CD14-positive monocyte (primary cell): ENCODE results near the gene AMBRA1. TPM values are rescaled to one million over a fixed set of nuclear protein-coding genes. Genes with fewer than 3 reads are reported as not detected.

Source experiments
- DNase-seq, 3 donors: peaks; one replicate each; pipeline ENCODE4 v3.0.0-alpha.2; 2011 to 2022
- H2AFZ ChIP-seq: 2 replicates; pipeline ENCODE4 v1.6.0; 2012; ENCODE audit warnings: mild to moderate bottlenecking, low read depth, low read length, inconsistent platforms; ENCODE audit not compliant: insufficient read depth, poor library complexity, severe bottlenecking
- H3K27ac ChIP-seq, 2 donors: 1 replicate in 1 of 2; 2 replicates in 1 of 2; pipeline ENCODE4 v1.5.1; 2012 to 2013; ENCODE audit warnings: low read length in 2 of 2, control low read depth in 1 of 2, inconsistent platforms in 1 of 2, low read depth in 1 of 2, mild to moderate bottlenecking in 1 of 2
- H3K27me3 ChIP-seq, 2 donors: one replicate each; pipeline versions ENCODE4 v1.6.0 to v1.6.1; 2011 to 2013; ENCODE audit warnings: low read length in 2 of 2; ENCODE audit not compliant: control insufficient read depth in 2 of 2, insufficient read depth in 2 of 2
- H3K36me3 ChIP-seq, 2 donors: replicated peaks in 1 of 2; 1 replicate in 1 of 2; 2 replicates in 1 of 2; pipeline versions ENCODE4 v1.5.1 to v1.6.1; 2012 to 2013; ENCODE audit warnings: low read length in 2 of 2, control low read depth in 1 of 2, inconsistent platforms in 1 of 2, mild to moderate bottlenecking in 1 of 2; ENCODE audit not compliant: insufficient read depth in 2 of 2, control insufficient read depth in 1 of 2
- H3K4me1 ChIP-seq, 2 donors: 1 replicate in 1 of 2; 2 replicates in 1 of 2; pipeline versions ENCODE4 v1.5.1 to v1.6.1; 2012 to 2013; ENCODE audit warnings: low read length in 2 of 2, control low read depth in 1 of 2, inconsistent platforms in 1 of 2, mild to moderate bottlenecking in 1 of 2, moderate library complexity in 1 of 2; ENCODE audit not compliant: insufficient read depth in 2 of 2, control insufficient read depth in 1 of 2
- H3K4me2 ChIP-seq: replicated peaks from 2 replicates; pipeline ENCODE3; 2012; ENCODE audit warnings: low read length, moderate library complexity, mild to moderate bottlenecking; ENCODE audit not compliant: poor library complexity, severe bottlenecking; ENCODE audit errors: extremely low read depth
- H3K4me3 ChIP-seq, 3 experiments: fragments of 200-600 bp in 1 of 3; sonication (generic) in 1 of 3; replicated peaks in 1 of 3; 1 replicate in 2 of 3; 2 replicates in 1 of 3; pipeline ENCODE4 v1.5.1; 2011 to 2013; ENCODE audit warnings: low read length in 3 of 3, mild to moderate bottlenecking in 3 of 3, control low read depth in 2 of 3, low read depth in 2 of 3, inconsistent platforms in 1 of 3, moderate library complexity in 1 of 3
- H3K79me2 ChIP-seq: 2 replicates; pipeline ENCODE4 v1.6.0; 2012; ENCODE audit warnings: mild to moderate bottlenecking, control low read depth, inconsistent platforms, low read length, moderate library complexity; ENCODE audit not compliant: insufficient read depth
- H3K9ac ChIP-seq: 2 replicates; pipeline ENCODE4 v1.6.0; 2017; ENCODE audit warnings: low read length, mild to moderate bottlenecking; ENCODE audit not compliant: insufficient read depth, poor library complexity, severe bottlenecking
- H3K9me3 ChIP-seq, 2 donors: replicated peaks in 1 of 2; 1 replicate in 1 of 2; 2 replicates in 1 of 2; pipeline versions ENCODE4 v1.5.1 to v1.6.1; 2012 to 2013; ENCODE audit warnings: low read length in 2 of 2, control low read depth in 1 of 2; ENCODE audit not compliant: control insufficient read depth in 1 of 2, insufficient read depth in 1 of 2
- H4K20me1 ChIP-seq: 2 replicates; pipeline ENCODE4 v1.6.0; 2012; ENCODE audit warnings: mild to moderate bottlenecking, low read length, control low read depth, moderate library complexity; ENCODE audit not compliant: insufficient read depth
- H3K27ac Mint-ChIP-seq, 7 donors: one replicate each; pipeline ENCODE4 v1.8.0; 2020; ENCODE audit warnings: mild to moderate bottlenecking in 7 of 7, mixed read lengths in 7 of 7, moderate library complexity in 6 of 7, inconsistent platforms in 2 of 7
- H3K27me3 Mint-ChIP-seq, 3 donors: one replicate each; pipeline ENCODE4 v1.8.0; 2021 to 2022; ENCODE audit warnings: low read depth in 3 of 3, mild to moderate bottlenecking in 3 of 3, mixed read lengths in 3 of 3, moderate library complexity in 3 of 3, inconsistent platforms in 1 of 3
- H3K36me3 Mint-ChIP-seq, 2 donors: one replicate each; pipeline ENCODE4 v1.8.0; 2020; ENCODE audit warnings: mixed read lengths in 2 of 2, inconsistent platforms in 1 of 2, mild to moderate bottlenecking in 1 of 2
- H3K4me1 Mint-ChIP-seq: one replicate; pipeline ENCODE4 v1.8.0; 2020; ENCODE audit warnings: mild to moderate bottlenecking, mixed read lengths
- H3K4me3 Mint-ChIP-seq, 2 donors: one replicate each; pipeline ENCODE4 v1.8.0; 2020; ENCODE audit warnings: mild to moderate bottlenecking in 2 of 2, mixed read lengths in 2 of 2, moderate library complexity in 1 of 2
- H3K9me3 Mint-ChIP-seq, 7 donors: one replicate each; pipeline ENCODE4 v1.8.0; 2020 to 2022; ENCODE audit warnings: mixed read lengths in 7 of 7, mild to moderate bottlenecking in 6 of 7, moderate library complexity in 6 of 7, inconsistent platforms in 2 of 7
- CTCF ChIP-seq: fragments of 200-600 bp; IDR thresholded peaks from one replicate; pipeline ENCODE4 v1.8.0; 2022; ENCODE audit warnings: antibody characterized with exemption, mild to moderate bottlenecking
- WGBS: methylation state at CpG from one replicate; pipeline ENCODE4 v1.1.5; 2013; ENCODE audit warnings: missing lambda C conversion rate; ENCODE audit not compliant: insufficient coverage; 5-methylcytosine and 5-hydroxymethylcytosine counted together
- intact Hi-C, 2 donors: fragments of 100-400 bp; cut with micrococcal nuclease; formaldehyde crosslinking; loops; one replicate each; pipeline versions ENCODE4 v1.15.0 to v1.15.1; 2023
- polyA plus RNA-seq, 3 donors: library from polyadenylated mRNA; depleted of rRNA in 1 of 3; unstranded in 2 of 3; stranded (reverse) in 1 of 3; fragments of 300-500 nt in 2 of 3; fragments of >200 nt in 1 of 3; fragmentation: Illumina TruSeq in 2 of 3; gene quantifications; 1 replicate in 2 of 3; 2 replicates in 1 of 3; pipeline ENCODE4 v1.2.3, GENCODE V29; 2012 to 2021

Gene AMBRA1
- polyA plus RNA-seq, 3 donors: 2.1 to 6.1 (median 3.8) TPM

- H3K4me1 Mint-ChIP-seq: peaks cover 26% of the 10 kb centered on the region
- peak within 1 kb of the TSS; percentile 93 to 99 for H3K4me3 Mint-ChIP-seq
- peak; percentile 87 for TF ChIP-seq CTCF
- H3K27me3 ChIP-seq: no peaks in the 10 kb centered on the region
- peaks cover 17 to 18% of the 10 kb centered on the region in 2 donors for H3K36me3 ChIP-seq
- peak within 1 kb of the TSS; percentile 87 for H3K4me2 ChIP-seq
- H3K79me2 ChIP-seq: peaks cover 64% of the 10 kb centered on the region
- DNase-seq: peak; percentile 87 to 88 (median 88)
- peaks cover 13 to 25% of the 10 kb centered on the region in 2 donors for H3K36me3 Mint-ChIP-seq
- H3K4me1 ChIP-seq: peaks cover 17 to 25% of the 10 kb centered on the region in 2 donors
- peak within 1 kb of the TSS; percentile 99 for H3K9ac ChIP-seq
- H3K27me3 Mint-ChIP-seq: no peaks in the 10 kb centered on the region
- peak within 1 kb of the TSS; percentile 92 to 99 for H3K27ac ChIP-seq
- peak within 1 kb of the TSS; percentile 90 for H2AFZ ChIP-seq
- intact Hi-C loops: loop anchor here (5.0 to 10.0 kb wide), 4 partner anchors 85 to 703 kb away; partner anchors contain the start of genes ARFGAP2 (in 1 of the 2), ARHGAP1 (in 1 of the 2), MDK (in 1 of the 2) and PEX16 (in 1 of the 2)
- peaks cover 17% of the 10 kb centered on the region for H4K20me1 ChIP-seq
- H3K4me3 ChIP-seq: peak within 1 kb of the TSS; percentile 75 to 96 (median 95)
- 0% methylated on average over 54 of the region's 72 CpGs for WGBS
- no peaks in the 10 kb centered on the region for H3K9me3 ChIP-seq
- peak within 1 kb of the TSS; percentile 98 to 100 (median 99) for H3K27ac Mint-ChIP-seq
- no peaks in the 10 kb centered on the region for H3K9me3 Mint-ChIP-seq
Observed at GRCh38 chr11:46617134-46617971, 23.5 kb upstream of the AMBRA1 start, which contains the start of the genes ATG13 and HARBI1. Gene ATG13, plus strand, starts transcription at chr11:46617553. Its CDS starts 26,739 bp downstream, at chr11:46644292. Gene HARBI1, minus strand, starts transcription at chr11:46617227. Its CDS starts 990 bp downstream, at chr11:46616237.

- TF ChIP-seq CTCF: no peak
- Histone ChIP-seq H3K9ac (peak overlapping the region; percentile 99), H3K9me3 (no peaks in the 10 kb centered on the region), H3K79me2 (peaks cover 60% of the 10 kb centered on the region), H3K36me3 (peaks cover 14 to 15% of the 10 kb centered on the region in 2 donors), H3K4me1 (peaks cover 17 to 25% of the 10 kb centered on the region in 2 donors), H3K27ac (peak overlapping the region; percentile 92 to 99), H3K4me2 (peak overlapping the region; percentile 87), H3K27me3 (no peaks in the 10 kb centered on the region), H4K20me1 (peaks cover 13% of the 10 kb centered on the region), H2AFZ (peak overlapping the region; percentile 90), H3K4me3 (peak overlapping the region; percentile 75 to 96 (median 95))
- intact Hi-C loops: loop anchor here (5.0 to 10.0 kb wide), 4 partner anchors 86 to 702 kb away; partner anchors contain the start of genes ARFGAP2 (in 1 of the 2), ARHGAP1 (in 1 of the 2), MDK (in 1 of the 2) and PEX16 (in 1 of the 2)
- H3K4me1 Mint-ChIP-seq: peaks cover 27% of the 10 kb centered on the region
- peak overlapping the region; percentile 93 to 99 for H3K4me3 Mint-ChIP-seq
- H3K27ac Mint-ChIP-seq: peak overlapping the region; percentile 93 to 100 (median 99)
- DNase-seq: peak; percentile 13 to 59 (median 47)
- no peaks in the 10 kb centered on the region for H3K27me3 Mint-ChIP-seq
- WGBS: 2% methylated on average over 13 of the region's 15 CpGs
- no peaks in the 10 kb centered on the region for H3K9me3 Mint-ChIP-seq
- H3K36me3 Mint-ChIP-seq: peaks cover 11 to 19% of the 10 kb centered on the region in 2 donors
Observed at GRCh38 chr11:46616551-46617133, 22.8 kb upstream of the AMBRA1 start.
